GM21786 (cell line): ENCODE data around the gene CLEC2D.
"Not testable (repeated sequence)": the region's sequence is repeated elsewhere in the genome, so short reads cannot be mapped to it uniquely, and the experiment has no call there.

Experiments used
- ATAC-seq: cut with Tn5 transposase; IDR thresholded peaks from one replicate; pipeline ENCODE4 v1.9.1; 2021; ENCODE audit not compliant: unreplicated experiment

Gene CLEC2D

GRCh38 chr12:9669534-9669933 is at the start of gene CLEC2D:
Gene CLEC2D, plus strand, starts transcription at chr12:9669713. Its CDS starts 22 bp downstream, at chr12:9669735.
- peak; percentile 41 for ATAC-seq

GRCh38 chr12:9625019-9625418 is 44.5 kb upstream of the CLEC2D start:
- ATAC-seq = no peak

- no peak for ATAC-seq
These were observed 43.2 kb upstream of the CLEC2D start for GRCh38 chr12:9626291-9626690.

- ATAC-seq = no peak
These were observed 42.7 kb upstream of the CLEC2D start for GRCh38 chr12:9626821-9627220.

- ATAC-seq = no peak
These were observed 36.7 kb upstream of the CLEC2D start for GRCh38 chr12:9632766-9633165.

GRCh38 chr12:9634177-9634803 is 35.2 kb upstream of the CLEC2D start:
- ATAC-seq = no peak

- no peak for ATAC-seq
These were observed 34.4 kb upstream of the CLEC2D start for GRCh38 chr12:9634969-9635754.

GRCh38 chr12:9636150-9636850 is 33.2 kb upstream of the CLEC2D start:
- no peak for ATAC-seq

GRCh38 chr12:9636851-9637206 is 32.7 kb upstream of the CLEC2D start:
- ATAC-seq = no peak

GRCh38 chr12:9640024-9640423 is 29.5 kb upstream of the CLEC2D start:
- no peak for ATAC-seq

GRCh38 chr12:9642606-9643265 is 26.8 kb upstream of the CLEC2D start:
- ATAC-seq = no peak

- ATAC-seq = no peak
These were observed 26.2 kb upstream of the CLEC2D start for GRCh38 chr12:9643266-9643660.

- not testable (repeated sequence) for ATAC-seq
These were observed 24.4 kb upstream of the CLEC2D start for GRCh38 chr12:9644985-9645551.

GRCh38 chr12:9646794-9647781 is 22.4 kb upstream of the CLEC2D start:
- no peak for ATAC-seq

- peak; percentile 57 for ATAC-seq
These were observed 21.4 kb upstream of the CLEC2D start for GRCh38 chr12:9647825-9648700.

GRCh38 chr12:9648701-9649531 is 20.6 kb upstream of the CLEC2D start:
- ATAC-seq = no peak

- no peak for ATAC-seq
These were observed 20.0 kb upstream of the CLEC2D start for GRCh38 chr12:9649532-9649940.

- ATAC-seq = no peak
These were observed 19.3 kb upstream of the CLEC2D start for GRCh38 chr12:9650151-9650576.
